HK-2 (cell line): ENCODE data around the gene PPTC7.
"Not testable (repeated sequence)": the region's sequence is repeated elsewhere in the genome, so short reads cannot be mapped to it uniquely, and the experiment has no call there.

Source experiments
- DNase-seq: peaks from one replicate; pipeline ENCODE4 v3.0.0-alpha.2; 2018; ENCODE audit not compliant: unreplicated experiment

Gene PPTC7

DNA sequence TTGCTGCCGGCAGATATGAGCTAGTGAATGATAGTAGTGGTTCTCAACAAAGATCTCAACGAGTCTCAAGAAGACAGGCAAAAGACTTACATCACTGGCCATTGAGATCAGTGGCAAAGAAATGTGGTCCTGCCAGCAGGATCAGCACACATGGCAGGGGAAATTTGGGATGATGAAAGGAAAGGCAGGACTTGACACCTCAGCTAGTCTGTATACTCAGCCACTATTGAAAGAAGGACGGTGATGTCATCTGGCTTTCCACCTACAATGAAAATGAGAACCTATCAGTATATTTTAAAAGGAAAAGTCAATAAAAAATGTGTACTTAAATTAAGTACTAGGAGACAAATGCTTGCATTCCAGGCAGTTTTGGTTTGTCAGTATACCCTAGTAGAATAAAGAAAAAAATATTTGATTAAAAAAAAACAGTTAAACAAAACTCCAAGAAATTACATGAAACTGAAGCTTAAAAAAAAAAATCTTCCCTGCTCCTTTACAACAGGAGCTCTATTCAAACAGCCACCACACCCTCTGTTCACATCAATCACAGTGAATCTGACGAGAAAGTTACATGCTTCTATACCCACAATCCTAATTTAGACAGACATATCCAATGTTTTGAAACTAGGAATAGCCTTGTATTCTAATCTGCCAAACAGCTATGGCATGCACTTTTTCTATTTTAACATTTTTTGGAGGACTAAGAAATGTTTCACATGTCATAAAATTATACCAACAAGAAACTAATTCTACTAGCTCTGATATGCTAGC lies 46.1 kb downstream of the PPTC7 start:
- DNase-seq: no peak

DNA sequence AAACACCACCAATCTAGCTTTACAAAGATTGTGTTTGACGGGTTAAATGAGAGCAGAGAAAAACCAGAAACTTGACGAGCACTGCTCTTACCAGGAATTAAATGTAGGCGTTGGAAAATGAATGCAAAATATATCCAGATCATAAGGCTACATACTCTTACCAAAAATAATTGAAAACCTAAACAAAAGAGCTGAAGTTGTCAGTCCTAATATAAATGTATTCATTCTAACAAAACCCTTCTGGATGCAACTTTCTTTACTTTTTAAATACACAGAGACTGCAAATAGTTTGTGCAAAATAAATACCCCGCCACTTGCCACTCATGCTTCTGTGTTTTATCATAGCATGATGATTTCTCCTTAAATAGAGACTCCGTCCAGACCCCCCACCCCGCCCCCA lies 48.3 kb downstream of the PPTC7 start:
- no peak for DNase-seq

DNA sequence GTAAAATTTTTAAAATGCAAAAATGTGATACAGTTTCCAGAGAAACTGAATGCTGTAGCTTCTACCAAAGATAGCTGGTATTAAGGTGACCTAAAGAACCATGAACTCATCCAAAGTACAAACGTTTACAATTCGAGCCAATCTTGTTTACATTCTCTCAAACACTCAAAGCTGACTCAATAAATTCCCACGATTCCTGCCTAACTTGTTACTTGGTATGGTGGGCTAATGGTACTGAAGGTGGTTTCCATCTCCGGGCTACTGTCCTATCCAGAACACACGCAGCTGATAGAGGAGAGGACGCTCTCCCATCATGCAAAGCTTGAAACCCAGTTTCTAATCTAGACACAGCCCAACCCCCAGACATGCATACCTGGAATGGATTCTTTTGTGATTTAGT lies 49.5 kb downstream of the PPTC7 start:
- DNase-seq: no peak

DNA sequence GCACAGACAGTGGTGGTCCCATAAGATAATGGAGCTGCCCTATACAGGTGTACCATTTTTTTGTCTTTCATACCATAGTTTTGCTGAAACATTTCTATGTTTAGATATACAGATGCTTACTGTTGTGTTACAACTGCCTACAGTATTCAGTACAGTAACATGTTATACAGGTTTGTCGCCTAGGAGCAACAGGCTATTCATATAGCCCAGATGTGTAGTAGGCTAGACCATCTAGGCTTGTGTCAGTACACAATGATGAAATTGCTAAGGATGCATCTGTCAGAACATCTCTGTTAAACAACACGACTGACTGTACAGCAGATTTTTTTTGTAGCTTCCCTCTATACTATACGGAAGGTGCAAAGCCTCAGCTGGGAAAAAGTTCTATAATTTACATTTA lies 50.5 kb downstream of the PPTC7 start:
- no peak for DNase-seq

DNA sequence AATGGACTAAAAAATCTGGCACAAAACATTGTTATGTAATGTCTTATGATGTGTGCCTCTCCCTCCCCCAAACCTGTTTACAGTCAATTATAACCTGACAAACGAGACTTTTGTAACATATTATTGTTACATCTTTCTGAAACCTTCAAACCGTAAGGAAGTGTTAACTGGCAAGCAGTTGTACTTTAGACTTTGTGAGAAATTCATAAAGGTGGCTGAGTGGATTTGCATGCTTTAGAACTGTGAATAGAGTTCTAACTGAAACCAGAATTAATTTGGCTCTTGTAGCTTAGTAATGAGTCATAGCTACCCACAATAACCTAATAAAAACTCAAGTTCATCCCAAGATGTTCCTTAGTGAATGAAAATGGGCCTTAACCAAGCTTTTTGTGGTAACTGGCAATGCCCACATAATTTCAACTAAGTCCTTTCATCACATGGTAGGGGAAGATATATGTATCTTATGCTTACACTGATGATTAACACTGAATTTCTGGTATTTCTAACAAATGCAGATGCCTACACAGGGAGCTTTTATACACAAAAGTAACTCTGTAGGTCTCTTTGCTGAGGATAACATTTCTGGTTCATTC lies 51.3 kb downstream of the PPTC7 start:
- no peak for DNase-seq

DNA sequence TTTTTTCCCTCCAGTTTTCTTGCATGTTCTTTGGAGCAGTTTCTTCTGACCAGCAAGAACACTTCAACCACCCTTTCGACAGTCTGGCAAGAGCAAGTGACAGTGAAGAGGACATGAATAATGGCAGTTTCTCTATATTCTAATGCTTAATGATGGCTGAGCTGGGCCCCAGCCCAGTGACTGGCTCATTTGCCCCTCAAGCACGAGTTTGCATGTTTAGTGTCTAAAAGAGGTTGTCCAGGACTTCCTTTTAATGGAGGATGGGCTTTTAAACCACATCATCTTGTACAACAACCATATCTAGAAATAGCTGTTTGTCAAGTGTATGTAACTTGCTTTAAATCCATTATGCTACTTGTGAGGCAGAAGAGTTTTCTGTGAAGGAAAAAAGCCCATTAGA lies 52.6 kb downstream of the PPTC7 start:
- no peak for DNase-seq

DNA sequence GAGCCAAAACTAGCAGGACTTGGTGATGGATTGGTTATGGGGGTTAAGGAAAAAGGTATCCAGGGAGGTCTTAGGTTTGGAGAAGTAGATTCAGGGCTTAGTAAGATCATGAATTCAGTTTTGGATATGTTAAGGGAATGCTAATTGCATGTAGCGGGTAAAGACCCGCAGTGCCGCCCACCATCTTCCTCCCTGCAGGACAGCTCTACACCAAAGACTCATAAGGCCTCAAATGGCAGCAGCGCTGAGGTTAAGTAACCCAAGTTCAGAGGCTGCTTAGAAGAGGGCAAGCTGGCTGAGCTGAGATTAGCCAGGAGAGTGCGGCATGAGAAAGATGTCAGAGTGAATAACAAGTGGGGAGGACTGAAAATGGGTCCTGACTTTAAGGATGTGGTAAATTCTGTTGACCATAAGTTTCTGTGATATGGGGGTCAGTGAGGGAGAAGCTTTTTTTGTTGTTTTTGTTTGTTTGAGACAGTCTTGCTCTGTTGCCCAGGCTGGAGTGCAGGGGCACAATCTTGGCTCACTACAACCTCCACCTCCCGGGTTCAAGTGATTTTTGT lies 54.8 kb downstream of the PPTC7 start:
- no peak for DNase-seq

DNA sequence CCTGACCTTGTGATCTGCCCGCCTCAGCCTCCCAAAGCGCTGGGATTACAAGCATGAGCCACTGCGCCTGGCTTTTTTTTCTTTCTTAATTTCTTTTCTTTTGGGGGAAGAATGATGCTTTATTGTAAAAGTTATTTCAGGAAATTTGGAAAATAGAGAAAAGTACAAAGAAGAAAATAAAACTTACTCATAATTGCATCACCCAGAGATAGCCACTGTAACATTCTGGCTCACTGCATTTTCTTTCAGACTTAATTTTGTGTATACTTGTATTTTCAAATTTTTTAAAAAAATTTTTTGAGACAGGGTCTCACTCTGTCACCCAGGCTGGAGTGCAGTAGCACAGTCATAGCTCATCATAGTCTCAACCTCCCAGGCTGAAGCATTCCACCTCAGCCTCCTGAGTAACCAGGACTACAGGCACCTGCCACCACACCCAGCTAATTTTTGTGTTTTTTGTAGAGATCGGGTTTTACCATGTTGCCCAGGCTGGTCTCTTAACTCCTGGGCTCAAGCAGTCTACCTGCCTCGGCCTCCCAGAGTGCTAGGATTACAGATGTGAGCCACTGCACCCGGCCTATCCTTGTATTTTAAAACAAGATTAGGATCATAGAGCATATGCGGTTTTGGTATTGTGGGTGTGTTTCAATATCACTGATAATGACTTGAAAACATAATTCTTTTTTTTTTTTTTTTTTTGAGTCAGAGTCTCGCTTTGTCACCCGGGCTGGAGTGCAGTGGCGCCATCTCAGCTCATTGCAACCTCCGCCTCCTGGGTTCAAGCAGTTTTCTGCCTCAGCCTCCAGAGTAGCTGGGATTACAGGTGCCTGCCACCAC lies 62.0 kb downstream of the PPTC7 start:
- DNase-seq: not testable (repeated sequence)

DNA sequence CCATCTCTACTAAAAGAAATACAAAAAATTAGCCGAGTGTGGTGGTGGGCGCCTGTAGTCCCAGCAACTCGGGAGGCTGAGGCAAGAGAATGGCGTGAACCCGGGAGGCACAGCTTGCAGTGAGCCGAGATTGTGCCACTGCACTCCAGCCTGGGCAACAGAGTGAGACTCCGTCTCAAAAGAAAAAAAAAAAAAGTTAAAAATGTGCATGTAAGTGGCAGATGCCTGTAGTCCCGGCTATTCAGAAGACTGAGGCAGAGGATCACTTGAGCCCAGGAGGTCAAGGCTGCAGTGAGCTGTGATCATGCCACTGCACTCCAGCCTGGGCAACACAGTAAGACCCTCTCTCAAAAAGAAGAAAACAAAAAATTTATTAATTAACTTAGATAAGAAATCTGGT lies 65.1 kb downstream of the PPTC7 start:
- DNase-seq: not testable (repeated sequence)

DNA sequence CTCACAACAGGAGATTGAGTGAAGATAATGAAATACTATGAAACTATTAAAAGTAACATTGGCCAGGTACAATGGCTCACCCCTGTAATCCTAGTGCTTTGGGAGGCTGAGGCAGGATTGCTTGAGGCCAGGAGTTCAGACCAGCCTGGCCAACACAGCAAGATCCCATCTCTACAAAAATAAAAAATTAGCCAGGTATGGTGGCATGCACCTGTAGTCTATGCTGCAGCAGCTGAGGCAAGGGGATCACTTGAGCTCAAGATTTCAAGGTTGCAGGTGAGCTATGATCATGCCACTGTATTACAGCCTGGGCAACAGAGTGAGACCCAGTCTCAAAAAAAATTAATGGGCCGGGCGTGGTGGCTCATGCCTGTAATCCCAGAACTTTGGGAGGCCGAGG lies 66.1 kb downstream of the PPTC7 start:
- DNase-seq: no peak

DNA sequence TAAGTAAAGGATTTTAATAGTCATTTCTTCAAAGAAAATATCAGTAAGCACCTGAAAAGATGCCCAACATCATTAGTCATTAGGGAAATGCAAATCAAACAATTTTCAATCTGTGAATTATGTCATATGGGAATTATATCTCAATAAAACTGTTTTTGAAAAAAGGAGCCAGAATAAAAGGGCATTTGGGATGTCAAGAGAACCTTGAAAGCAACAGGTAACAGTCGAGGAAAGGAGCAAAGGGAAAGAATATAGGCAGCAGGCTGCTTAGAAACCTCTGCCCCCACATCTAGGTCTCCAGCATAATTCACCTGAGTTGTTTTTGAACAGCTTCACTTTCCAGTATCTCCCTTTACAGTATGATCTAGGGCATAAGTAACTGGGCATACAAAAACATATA lies 68.8 kb downstream of the PPTC7 start:
- no peak for DNase-seq

DNA sequence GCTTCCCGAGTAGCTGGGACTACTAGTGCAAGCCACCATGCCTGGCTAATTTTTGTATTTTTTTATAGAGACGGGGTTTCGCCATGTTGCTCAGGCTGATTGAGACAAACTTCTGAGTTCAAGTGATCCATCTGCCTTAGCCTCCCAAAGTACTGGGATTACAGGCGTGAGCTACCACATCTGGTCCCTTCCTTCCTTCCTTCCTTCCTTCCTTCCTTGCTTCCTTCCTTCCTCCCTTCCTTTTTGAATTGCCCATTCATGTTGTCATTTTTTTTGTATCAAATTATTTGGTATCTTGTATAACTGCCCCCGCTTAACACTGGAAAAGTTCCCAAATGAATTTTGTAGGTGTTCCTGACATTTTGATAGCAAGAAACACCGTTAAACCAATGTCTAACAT lies 69.3 kb downstream of the PPTC7 start:
- DNase-seq: no peak

DNA sequence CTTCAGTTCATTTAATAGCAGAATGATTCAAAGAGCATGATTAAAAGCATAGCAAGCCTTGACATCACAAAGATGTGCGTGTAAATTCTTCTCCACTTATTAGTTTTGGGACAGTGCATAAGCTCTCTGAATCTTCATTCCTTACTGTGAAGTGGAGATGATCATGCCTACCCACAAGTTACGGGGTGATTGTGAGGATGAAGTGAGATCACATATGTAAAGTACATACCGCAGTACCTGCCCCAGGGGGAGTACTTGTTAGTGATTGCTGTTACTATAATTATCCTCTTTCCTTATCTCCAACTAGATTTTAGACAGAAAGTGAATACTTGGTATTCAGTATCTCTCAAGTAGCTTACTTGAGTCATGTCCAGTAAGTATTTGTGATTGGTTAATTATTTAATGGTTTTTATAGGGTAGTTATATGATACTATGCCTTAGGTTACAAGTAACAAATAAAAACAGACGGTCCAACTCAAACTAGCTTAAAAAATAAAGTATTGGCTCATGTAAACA lies 75.0 kb downstream of the PPTC7 start:
- no peak for DNase-seq

DNA sequence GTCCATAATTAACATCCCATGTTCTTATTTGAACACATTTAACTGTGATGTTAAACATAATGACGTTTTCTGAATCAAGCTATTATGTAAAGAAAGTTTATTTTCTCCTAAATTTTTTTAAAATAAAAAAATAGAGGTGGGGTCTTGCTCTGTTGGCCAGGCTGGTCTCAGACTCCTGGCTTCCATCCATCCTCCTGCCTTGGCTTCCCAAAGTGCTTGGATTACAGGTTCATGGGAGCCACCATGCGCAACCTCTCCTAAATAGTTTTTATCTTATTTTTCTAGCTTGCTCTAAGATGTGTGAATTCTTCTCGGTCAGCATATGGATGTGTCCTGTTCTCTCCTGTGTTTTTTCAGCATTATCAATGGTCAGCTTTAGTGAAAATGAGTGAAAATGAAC lies 77.8 kb downstream of the PPTC7 start:
- no peak for DNase-seq

DNA sequence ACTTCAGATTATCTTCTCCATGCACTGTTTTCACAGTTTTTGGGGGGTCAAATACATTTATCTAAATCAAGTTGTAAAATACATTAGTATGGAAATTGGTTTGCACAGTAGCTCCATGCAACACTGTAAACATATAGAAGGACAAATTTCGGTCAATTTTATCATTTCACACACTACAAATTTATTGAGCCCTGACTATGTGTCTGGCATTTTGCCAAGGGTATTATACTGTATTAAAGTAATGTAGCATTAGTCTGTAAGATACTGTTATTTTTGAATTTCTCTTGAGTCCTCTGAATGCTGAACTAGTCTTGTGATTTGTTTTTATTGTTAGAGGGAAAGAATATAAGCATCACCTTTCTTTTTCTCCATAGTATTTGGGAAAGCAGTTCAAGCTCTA lies 79.7 kb downstream of the PPTC7 start:
- DNase-seq: no peak

DNA sequence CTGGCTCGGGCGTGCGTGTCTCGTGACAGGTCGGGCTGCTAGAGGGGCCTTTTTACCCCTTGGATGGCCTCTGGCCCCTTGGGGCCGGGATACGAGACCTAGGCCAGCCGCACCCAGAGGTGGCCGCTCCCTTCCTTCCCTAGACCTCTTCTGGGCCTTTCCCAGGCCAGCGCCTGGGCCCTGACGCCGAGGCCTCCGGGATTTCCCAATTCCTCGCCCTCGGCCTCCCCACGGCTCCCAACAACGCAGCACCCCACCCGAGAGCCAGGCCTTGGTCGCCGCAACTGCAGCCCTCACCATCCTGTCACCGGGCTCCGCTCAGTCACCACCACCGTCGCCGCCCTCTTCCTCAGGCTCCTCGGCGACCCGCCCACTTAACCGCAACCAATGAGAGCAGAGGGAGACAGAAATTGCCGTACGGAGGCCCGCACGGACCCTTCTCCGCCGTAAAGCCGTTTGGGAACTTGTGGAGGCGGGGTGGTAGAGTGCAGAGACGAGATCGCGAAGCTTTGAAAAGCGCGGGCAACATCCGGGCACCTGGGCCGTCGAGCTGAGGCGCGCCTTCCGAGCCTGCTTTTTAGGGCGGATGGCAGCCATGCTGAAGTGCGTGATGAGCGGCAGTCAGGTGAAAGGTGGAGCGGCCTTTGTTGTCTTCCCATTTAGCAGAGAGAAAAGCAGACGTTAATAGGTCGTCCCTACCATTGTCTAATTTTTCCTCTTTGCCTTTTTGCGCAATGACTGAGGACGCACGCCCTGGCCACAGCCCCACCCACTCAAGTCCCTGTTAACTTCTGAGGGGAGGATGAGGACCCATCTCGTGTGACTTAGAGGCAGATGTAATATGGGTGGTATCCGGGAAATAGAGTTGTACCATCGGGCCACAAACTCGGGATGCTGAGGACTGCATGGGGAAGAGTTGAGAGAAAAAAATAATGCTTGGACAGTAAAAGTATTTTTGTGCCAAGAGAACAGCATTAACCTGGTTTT lies 81.1 kb downstream of the PPTC7 start, which contains the start of the genes RAD9B and VPS29:
Gene RAD9B, plus strand, starts transcription at position 580 of the 987 bp plus-strand sequence. Its CDS starts 7 bp downstream, at position 587.
Gene VPS29, minus strand, starts transcription at position 360 of the 987 bp plus-strand sequence. Its CDS starts 60 bp downstream, at position 300.
- DNase-seq: peak; percentile 99

DNA sequence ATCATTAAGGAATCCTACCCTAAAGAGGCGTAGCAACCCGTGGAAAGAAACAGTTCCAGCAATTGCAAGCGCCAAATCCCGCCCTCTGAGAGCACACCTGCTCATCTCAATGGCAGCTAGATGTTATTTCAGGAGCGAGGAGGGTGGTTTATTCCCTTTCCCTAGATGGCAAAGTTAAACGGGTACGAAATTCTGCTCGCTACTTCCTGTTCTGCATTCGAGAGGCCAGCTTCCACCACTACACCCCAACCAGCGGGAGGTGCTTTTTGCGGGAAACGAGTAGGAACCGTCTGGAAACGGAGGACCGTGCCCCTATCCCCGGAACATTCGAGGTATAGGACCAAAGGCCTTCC lies 81.7 kb downstream of the PPTC7 start:
- DNase-seq: peak; percentile 71

DNA sequence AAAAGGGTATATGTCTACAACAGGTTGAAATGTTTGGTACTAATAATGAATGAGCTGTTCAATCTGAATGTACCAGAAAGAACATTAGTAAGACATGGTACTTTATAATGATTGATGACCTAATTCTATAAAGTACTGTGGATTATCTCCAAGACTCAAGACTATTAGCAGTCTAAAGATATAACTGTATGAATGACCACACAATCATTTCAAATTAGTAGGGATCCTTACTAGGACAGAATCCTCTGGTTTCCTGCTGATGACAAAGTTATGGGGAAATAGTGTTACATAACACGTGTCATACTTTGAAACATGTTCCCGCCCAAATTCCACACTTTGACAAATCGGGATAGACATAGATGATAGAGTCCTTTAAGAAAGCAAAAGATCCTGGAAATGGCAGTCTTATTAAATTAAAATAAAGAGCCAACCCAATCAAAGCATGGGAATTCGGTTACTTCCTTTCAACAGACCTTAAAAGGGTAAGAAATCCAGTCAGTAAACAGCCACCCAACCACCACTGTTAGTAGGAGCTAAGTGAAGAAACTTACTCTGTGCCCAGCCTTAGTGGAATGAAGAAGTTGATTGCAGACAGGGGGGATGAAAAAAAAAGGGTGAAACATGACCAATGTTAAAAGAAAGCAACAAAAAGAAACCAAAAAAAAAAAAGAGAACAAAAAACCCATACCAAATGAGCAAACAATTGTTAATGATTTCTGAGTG lies 84.0 kb downstream of the PPTC7 start:
- no peak for DNase-seq
